SK-N-MC (cell line): ENCODE measurements around the gene UBE2G2.

Experiments used
- DNase-seq: peaks from one replicate; pipeline ENCODE4 v3.0.0-alpha.2; 2011; ENCODE audit warnings: low read depth, low spot score
- H3K27ac ChIP-seq: fragments of 200-600 bp; sonication (generic); 2 replicates; pipeline ENCODE4 v1.5.1; 2016; ENCODE audit warnings: mixed run types
- H3K36me3 ChIP-seq: fragments of 200-600 bp; sonication (generic); 2 replicates; pipeline ENCODE4 v1.6.1; 2017; ENCODE audit warnings: antibody characterized with exemption, low read length, mixed read lengths; ENCODE audit not compliant: insufficient read depth
- H3K4me3 ChIP-seq: fragments of 200-600 bp; sonication (generic); 2 replicates; pipeline ENCODE4 v1.5.1; 2016
- H3K9ac ChIP-seq: fragments of 200-600 bp; sonication (generic); 2 replicates; pipeline ENCODE4 v1.8.0; 2017; ENCODE audit warnings: mixed run types, mixed read lengths; ENCODE audit not compliant: insufficient read length
- H3K9me3 ChIP-seq: fragments of 200-600 bp; sonication (generic); 2 replicates; pipeline ENCODE4 v1.6.1; 2017; ENCODE audit warnings: low read depth, mild to moderate bottlenecking, antibody characterized with exemption, low read length, moderate library complexity, mixed read lengths
- EZH2 ChIP-seq: fragments of 200-600 bp; sonication (generic); IDR thresholded peaks from one replicate; pipeline ENCODE4 v1.6.1; 2017; ENCODE audit warnings: antibody characterized with exemption
- FOXP2 ChIP-seq: optimal IDR thresholded peaks from 2 replicates; pipeline ENCODE3; 2011; ENCODE audit warnings: mild to moderate bottlenecking, moderate library complexity; ENCODE audit not compliant: insufficient read depth; ENCODE audit errors: extremely low read length, control extremely low read depth
- POLR2AphosphoS5 ChIP-seq: IDR thresholded peaks from 2 replicates; pipeline ENCODE4 v1.6.1; 2012; ENCODE audit warnings: mild to moderate bottlenecking, low read depth, low read length, borderline replicate concordance

UBE2G2 gene

DNA sequence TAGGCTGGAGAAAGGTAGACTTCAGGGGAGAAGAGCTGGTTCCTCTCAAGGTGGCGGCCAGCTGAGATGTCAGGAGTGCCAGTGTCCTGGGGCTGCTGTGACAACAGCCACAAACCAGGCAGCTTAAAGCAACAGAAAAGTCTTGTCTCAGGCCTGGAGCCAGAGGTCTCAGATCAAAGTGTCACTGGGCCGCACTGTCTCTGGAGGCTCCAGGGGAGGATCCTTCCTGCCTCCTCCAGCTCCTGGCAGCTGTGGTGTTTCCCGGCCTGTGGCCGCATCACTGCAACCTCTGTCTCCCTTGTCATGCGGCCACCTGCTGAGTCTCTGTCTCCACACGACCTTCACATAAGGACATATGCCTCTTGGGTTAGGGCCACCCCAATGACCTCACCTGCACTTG, 65.8 kb downstream of the UBE2G2 start:
- no peak for TF ChIP-seq POLR2AphosphoS5
- TF ChIP-seq EZH2: no peak
- no peak for TF ChIP-seq FOXP2
- H3K4me3 ChIP-seq: no peak overlapping the region
- no peaks in the 10 kb centered on the region for H3K9me3 ChIP-seq
- H3K36me3 ChIP-seq: peaks cover 76% of the 10 kb centered on the region
- no peak overlapping the region for H3K27ac ChIP-seq
- DNase-seq: no peak
- no peak overlapping the region for H3K9ac ChIP-seq

DNA sequence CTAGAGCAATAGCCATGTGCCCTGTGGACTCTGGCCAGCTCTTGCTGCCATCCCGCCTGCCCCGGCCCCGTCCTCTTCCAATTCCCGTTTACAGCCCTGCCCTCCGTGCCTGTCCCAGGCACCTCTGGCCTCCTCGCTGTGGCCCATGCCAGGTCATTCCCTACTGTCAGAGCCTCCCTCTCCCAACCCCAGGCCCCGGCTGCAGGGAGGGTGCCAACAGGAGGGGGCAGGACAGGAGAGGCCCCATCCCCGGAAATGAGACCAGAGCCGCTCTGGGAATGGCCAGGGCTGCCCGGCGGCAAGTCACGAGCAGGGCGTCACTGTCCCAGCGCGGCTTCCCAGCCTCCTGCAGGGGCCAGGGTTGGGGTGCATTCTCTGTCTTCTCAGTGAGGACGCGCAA, 66.8 kb downstream of the UBE2G2 start:
- no peak overlapping the region for H3K4me3 ChIP-seq
- TF ChIP-seq FOXP2 (no peak), POLR2AphosphoS5 (no peak), EZH2 (no peak)
- H3K9ac ChIP-seq: no peak overlapping the region
- peaks cover 76% of the 10 kb centered on the region for H3K36me3 ChIP-seq
- no peak overlapping the region for H3K27ac ChIP-seq
- no peak for DNase-seq
- no peaks in the 10 kb centered on the region for H3K9me3 ChIP-seq

DNA sequence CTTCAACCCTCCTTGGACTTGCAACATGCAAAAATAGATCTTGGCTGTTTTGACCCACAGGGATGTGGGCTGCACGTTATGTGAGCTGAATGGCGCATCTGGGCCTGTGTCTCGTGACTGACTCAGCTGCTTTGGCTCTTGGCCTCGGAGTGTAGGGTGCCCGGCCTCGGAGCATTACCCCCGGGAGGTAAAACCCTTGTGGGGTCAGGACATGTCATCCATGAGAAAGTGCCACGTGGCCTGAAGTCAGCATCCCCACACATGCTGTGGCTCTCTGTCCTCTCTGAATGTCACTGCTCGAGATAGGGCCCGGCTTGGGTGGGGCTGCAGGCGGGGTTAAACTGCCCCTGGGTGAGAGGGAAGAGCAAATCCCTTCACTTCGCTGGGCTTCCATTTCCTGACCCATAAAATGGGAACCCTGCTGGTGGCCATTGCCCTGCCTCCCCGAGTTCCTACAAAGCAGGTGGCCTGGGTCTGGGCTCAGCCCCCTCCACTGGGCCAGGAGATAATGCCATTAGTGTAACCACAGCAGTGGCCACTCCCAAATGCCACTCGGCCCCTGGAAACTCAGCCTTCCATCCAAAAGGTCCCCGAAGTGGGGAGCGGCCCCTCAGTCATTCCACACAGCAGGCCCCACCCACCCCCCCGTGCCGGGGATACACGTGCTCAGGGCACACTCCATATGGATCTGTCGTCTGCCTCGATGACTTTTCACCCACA, 67.4 kb downstream of the UBE2G2 start:
- no peak for DNase-seq
- no peak overlapping the region for H3K9ac ChIP-seq

DNA sequence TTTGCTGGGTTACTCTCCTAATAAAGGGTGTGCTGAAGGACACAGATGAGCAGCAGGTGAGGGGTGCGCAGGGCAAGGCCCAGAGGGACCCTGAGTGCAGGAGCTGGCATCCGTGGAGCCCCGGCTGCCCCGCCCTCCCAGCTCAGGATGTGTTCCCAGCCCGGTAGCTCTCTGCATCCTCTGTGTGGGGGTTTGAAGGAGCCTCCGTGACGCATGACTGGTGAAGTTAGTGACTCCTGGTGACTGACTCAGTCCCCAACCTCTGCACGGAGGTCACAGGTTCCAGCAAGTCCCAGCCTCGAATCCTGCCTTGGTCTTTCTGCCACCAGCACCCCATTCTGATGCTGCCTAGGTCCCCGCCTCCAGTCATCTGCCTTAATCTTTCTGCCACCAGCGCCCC, 68.7 kb downstream of the UBE2G2 start:
- Histone ChIP-seq H3K9me3 (no peaks in the 10 kb centered on the region), H3K27ac (no peak overlapping the region), H3K9ac (no peak overlapping the region), H3K36me3 (peaks cover 71% of the 10 kb centered on the region), H3K4me3 (no peak overlapping the region)
- TF ChIP-seq POLR2AphosphoS5: no peak
- TF ChIP-seq FOXP2: no peak
- TF ChIP-seq EZH2: no peak
- no peak for DNase-seq

More for the DNA sequence above, 67.4 kb downstream of the UBE2G2 start:
- Histone ChIP-seq H3K36me3 (peaks cover 76% of the 10 kb centered on the region), H3K4me3 (no peak overlapping the region), H3K27ac (no peak overlapping the region), H3K9me3 (no peaks in the 10 kb centered on the region)
- no peak for TF ChIP-seq FOXP2
- no peak for TF ChIP-seq EZH2
- TF ChIP-seq POLR2AphosphoS5: no peak

DNA sequence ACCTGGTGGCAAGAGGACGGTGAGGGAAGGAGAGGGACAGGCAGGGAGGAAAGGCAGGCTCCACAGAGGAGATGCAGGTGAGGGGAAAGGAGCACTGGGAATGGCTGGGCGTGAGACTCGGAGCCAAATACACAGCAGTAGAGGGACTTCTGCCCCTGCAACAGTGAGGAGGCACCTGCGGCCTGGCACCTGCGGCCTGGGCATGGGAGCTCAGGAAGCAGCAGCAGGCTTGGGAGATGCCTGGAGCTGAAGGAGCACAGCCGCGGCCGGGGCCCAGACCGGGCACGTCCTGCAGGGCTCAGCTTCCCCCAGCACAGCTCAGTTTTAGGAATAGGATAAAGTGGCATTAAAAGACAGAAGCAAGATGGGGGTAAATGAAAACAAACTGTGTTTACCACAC, 69.4 kb downstream of the UBE2G2 start:
- H3K27ac ChIP-seq: 0 out of 2 replicates have a peak overlapping the region, but pooled peaks have one; percentile 21
- H3K9me3 ChIP-seq: no peaks in the 10 kb centered on the region
- H3K9ac ChIP-seq: no peak overlapping the region
- TF ChIP-seq EZH2 (no peak), POLR2AphosphoS5 (no peak), FOXP2 (no peak)
- no peak for DNase-seq
- H3K36me3 ChIP-seq: peaks cover 65% of the 10 kb centered on the region
- no peak overlapping the region for H3K4me3 ChIP-seq

DNA sequence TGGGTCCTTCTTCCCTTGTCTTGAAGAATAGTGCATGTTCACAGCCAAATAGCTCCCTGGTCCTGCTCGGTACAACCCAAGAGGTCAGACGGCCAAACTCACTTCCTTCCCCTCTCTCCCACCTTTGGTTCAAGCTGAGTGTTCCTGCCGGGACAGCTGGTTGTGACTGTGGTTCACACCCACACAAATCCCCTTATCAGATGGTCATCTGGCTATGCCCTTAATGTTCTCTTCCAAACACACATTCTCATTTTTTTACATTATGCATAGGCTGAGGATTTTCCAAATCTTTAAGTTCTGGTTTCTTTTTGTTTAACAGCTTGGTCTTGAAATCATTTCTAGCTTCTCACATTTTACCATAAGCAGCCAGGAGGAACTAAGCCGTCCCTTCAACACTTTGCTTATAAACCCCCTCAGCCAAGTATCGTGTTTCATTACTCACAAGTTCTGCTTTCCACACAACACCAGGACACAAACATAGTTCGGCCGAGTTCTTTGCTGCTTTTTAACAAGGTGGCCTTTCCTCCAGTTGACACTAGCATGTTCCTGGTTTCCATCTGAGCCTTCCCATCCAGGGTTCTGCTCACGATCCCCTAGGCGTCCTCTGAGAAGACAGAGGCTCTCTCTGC, 70.6 kb downstream of the UBE2G2 start:
- H3K4me3 ChIP-seq: no peak overlapping the region
- no peak overlapping the region for H3K9ac ChIP-seq
- peaks cover 57% of the 10 kb centered on the region for H3K36me3 ChIP-seq
- TF ChIP-seq FOXP2 (no peak), EZH2 (no peak), POLR2AphosphoS5 (no peak)
- H3K9me3 ChIP-seq: no peaks in the 10 kb centered on the region
- DNase-seq: no peak
- 0 out of 2 replicates have a peak overlapping the region, but pooled peaks have one; percentile 33 for H3K27ac ChIP-seq

DNA sequence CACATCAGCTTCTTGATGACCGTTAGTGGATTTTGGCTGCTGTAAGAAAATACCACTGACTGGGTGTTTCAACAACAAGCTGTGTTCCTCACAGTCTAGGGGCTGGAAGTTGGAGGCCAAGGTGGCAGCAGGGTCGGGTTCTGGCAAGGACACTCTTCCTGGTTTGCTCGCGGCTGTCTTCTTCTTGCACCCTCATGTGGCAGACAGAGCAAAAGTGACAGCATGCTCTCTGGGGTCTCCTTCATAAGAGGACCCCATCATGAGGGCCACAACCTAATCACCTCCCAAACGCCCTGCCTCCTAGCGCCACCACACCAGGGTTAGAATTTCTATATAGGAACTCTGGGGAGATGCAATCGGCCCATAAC, 71.6 kb downstream of the UBE2G2 start:
- Histone ChIP-seq H3K4me3 (no peak overlapping the region), H3K27ac (no peak overlapping the region), H3K36me3 (peaks cover 46% of the 10 kb centered on the region), H3K9me3 (no peaks in the 10 kb centered on the region), H3K9ac (no peak overlapping the region)
- DNase-seq: no peak
- TF ChIP-seq POLR2AphosphoS5: no peak
- no peak for TF ChIP-seq EZH2
- no peak for TF ChIP-seq FOXP2

DNA sequence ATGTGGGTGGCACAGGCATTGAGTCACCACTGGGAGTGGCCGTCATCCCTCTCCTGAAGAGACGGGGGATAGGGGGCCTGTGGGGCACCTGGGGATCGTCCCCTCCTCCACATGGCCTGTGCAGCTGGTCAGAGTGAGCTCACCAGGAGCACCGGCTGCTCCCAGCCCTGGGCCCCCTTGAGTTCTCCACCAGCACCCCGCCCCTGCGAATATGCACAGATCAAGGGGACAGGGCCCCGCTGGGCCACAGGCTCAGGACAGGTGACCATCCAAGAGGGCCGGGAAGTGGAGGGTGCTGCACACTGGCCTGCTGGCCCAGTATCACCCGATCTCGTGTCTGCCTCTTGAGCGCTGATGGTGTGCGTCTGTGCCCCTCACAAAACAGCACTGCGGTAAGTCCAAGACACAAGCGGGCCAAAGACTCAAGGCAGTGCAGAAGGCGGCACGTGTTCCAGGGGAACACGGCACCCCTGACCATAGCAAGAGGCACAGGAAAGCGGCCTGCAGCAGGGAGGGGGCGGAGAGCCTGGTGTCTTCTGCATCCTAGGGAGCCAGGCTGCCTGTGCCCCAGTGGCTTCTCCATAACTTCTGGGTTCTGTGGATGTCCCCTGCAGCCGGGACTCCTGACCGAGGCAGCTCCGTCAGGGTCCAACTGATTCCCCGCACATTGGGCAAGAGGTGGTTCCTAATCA, 72.1 kb downstream of the UBE2G2 start:
- Histone ChIP-seq H3K36me3 (peaks cover 46% of the 10 kb centered on the region), H3K9ac (no peak overlapping the region), H3K4me3 (no peak overlapping the region), H3K27ac (no peak overlapping the region), H3K9me3 (no peaks in the 10 kb centered on the region)
- no peak for DNase-seq
- TF ChIP-seq FOXP2: no peak
- no peak for TF ChIP-seq EZH2
- no peak for TF ChIP-seq POLR2AphosphoS5
